ENCODE measurements around the gene FRAS1. TPM values are rescaled to one million over a fixed set of nuclear protein-coding genes. Genes with fewer than 3 reads are reported as not detected.
"Not testable (repeated sequence)": the region's sequence is repeated elsewhere in the genome, so short reads cannot be mapped to it uniquely, and the experiment has no call there.

Gene FRAS1
- total RNA-seq, 2 donors from 2014 or later, result 0.17 TPM; not detected in 1

- no peak for ATAC-seq
Measured at GRCh38 chr4:78235800-78236199, 178.7 kb downstream of the FRAS1 start.

GRCh38 chr4:78237360-78237759, 180.2 kb downstream of the FRAS1 start:
- Mint-ChIP-seq H3K9me3 (no peaks in the 10 kb centered on the region), H3K36me3 (no peaks in the 10 kb centered on the region), H3K27ac (no peak overlapping the region), H3K4me3 (no peak overlapping the region), H3K4me1 (ENCODE audit: low read depth in 2 of 2) (no peaks in the 10 kb centered on the region), H3K27me3 (peaks cover 0 to 7% of the 10 kb centered on the region in 2 donors)
- no peak for DNase-seq (ENCODE audit: low spot score)
- ATAC-seq, result no peak

More at GRCh38 chr4:78235800-78236199, 178.7 kb downstream of the FRAS1 start:
- no peak for DNase-seq (ENCODE audit: low spot score)
- Mint-ChIP-seq H3K36me3 (no peaks in the 10 kb centered on the region), H3K4me3 (no peak overlapping the region), H3K4me1 (ENCODE audit: low read depth in 2 of 2) (no peaks in the 10 kb centered on the region), H3K27me3 (peaks cover 0 to 7% of the 10 kb centered on the region in 2 donors), H3K9me3 (no peaks in the 10 kb centered on the region), H3K27ac (no peak overlapping the region)

DNA sequence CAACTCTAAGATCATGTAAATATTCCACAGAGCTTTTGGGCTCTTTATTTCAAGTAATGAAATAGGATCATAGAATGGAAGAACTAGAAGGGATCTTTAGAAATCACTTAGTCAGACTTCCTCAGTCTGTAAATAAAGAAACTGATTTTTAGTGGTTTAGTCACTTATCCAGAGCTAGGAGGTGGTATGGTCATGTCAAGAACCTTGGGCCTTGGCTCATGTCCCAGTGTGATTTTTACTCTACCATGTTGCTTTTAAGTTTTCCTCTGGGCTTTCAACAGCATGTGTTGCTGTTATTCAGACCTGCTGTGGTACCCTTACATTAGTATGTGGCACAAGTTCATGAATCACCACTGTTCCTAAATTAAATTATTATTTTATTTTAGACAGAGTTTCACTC, 184.9 kb downstream of the FRAS1 start:
- H3K27me3 Mint-ChIP-seq, result peaks cover 8 to 9% of the 10 kb centered on the region in 2 donors
- ATAC-seq, result no peak
- no peaks in the 10 kb centered on the region for H3K9me3 Mint-ChIP-seq
- H3K27ac Mint-ChIP-seq, result no peak overlapping the region
- no peaks in the 10 kb centered on the region for H3K4me1 Mint-ChIP-seq (ENCODE audit: low read depth in 2 of 2)
- H3K36me3 Mint-ChIP-seq, result no peaks in the 10 kb centered on the region
- DNase-seq (ENCODE audit: low spot score), result no peak
- no peak overlapping the region for H3K4me3 Mint-ChIP-seq

DNA sequence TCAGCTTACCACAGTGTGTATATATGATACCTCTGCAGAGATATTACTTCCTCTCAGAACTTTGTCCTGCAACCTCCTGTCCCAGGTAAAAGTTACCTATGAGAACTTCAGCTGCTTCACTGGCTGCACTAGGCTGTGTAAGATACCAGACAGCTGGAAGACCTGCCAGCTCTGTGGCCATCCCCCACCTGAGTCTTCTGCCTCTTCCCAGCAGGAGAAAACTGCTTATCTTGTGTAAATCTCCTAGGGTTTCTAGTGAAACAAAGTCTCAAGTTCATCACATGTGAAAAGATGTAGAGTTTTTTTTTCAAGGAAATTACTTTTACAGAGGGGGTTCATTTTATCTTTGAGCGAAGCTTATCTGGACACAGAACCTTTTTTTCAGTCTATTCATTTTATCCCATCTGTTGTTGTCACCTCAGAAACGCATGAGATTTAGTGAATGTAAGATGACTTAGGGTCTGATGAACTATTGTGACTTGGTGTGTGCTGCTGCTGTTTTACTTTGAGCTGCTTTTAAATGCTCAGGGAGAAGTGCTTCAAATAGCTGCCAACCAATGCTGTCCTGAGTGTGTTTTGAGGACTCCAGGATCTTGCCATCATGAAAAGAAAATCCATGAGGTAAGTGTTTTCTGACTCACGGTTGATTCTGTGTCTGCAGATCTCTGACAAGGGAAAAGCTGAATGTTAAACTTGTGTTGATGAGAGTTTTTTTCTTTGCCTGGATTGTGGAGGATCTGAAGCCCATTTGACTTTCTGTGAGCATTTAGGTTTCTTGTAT, 187.8 kb downstream of the FRAS1 start:
- no peaks in the 10 kb centered on the region for H3K9me3 Mint-ChIP-seq
- no peak for ATAC-seq
- no peak overlapping the region for H3K4me3 Mint-ChIP-seq

DNA sequence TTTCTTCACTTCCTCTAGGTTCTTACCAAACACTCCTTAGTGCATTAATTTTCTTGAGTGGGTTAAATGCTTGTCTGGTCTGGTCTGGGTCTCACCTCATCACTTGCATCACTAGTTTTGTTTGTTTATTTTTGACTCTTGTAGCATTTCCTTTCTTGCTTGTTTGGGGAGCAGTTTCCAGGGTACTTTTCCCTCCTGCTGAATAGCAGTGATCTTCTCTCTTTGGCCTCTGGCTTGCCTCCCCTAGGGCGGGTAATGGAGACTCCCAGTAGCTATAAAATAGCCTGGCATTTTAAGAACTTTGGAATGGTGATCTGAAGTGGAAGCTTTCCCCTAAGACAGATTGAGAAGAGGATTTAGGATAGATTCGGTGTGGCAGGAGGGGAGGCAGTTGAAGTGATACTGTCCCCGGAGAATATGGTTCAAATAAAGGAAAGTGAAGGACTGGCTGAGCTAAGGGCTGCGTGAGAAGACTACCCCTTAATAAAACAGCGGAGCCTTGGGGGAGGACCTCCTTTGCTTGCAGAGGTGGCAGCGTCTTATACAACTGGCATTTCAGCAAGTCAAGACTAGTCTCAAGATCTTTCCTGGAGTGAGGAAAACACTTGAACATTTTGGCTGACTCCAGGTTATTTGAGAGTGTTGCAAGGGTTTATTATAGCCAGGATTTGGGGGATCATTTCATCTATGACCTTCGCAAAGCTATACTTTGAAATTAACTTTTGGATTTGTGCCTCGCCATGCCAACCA, 190.6 kb downstream of the FRAS1 start:
- ATAC-seq, result no peak
- H3K36me3 Mint-ChIP-seq, result peaks cover 9% of the 10 kb centered on the region
- H3K9me3 Mint-ChIP-seq, result peaks cover 11% of the 10 kb centered on the region
- H3K27me3 Mint-ChIP-seq, result peaks cover 9 to 17% of the 10 kb centered on the region in 2 donors
- no peak overlapping the region for H3K4me3 Mint-ChIP-seq
- H3K27ac Mint-ChIP-seq, result no peak overlapping the region
- no peaks in the 10 kb centered on the region for H3K4me1 Mint-ChIP-seq (ENCODE audit: low read depth in 2 of 2)
- DNase-seq (ENCODE audit: low spot score), result no peak

More for the DNA sequence above, 187.8 kb downstream of the FRAS1 start:
- H3K4me1 Mint-ChIP-seq (ENCODE audit: low read depth in 2 of 2), result no peaks in the 10 kb centered on the region
- DNase-seq (ENCODE audit: low spot score), result no peak
- peaks cover 9 to 17% of the 10 kb centered on the region in 2 donors for H3K27me3 Mint-ChIP-seq
- H3K27ac Mint-ChIP-seq, result no peak overlapping the region
- no peaks in the 10 kb centered on the region for H3K36me3 Mint-ChIP-seq

DNA sequence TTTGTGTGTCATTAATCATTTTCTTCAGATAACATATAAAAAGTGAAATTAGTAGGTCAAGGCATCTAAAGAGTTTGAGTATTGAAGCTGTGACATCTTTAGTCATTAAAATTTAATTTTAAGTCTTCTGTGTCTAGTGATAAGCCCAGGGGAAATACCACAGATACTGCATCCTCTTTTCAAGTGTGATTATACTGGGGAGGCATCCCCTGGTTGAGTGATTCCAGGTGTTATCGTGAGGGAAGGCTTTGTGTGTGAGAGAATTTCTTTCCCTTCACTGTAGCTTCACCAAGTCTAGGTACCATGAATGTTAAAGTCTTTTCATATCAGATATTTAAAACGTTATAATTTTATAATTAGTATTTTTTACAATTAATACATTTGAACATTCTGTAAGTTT, 193.4 kb downstream of the FRAS1 start:
- H3K9me3 Mint-ChIP-seq, result peaks cover 11% of the 10 kb centered on the region
- H3K4me3 Mint-ChIP-seq, result no peak overlapping the region
- no peak for DNase-seq (ENCODE audit: low spot score)
- no peak for ATAC-seq
- H3K27ac Mint-ChIP-seq, result no peak overlapping the region
- H3K36me3 Mint-ChIP-seq, result peaks cover 10% of the 10 kb centered on the region
- no peaks in the 10 kb centered on the region for H3K4me1 Mint-ChIP-seq (ENCODE audit: low read depth in 2 of 2)
- H3K27me3 Mint-ChIP-seq, result peaks cover 4 to 17% of the 10 kb centered on the region in 2 donors

DNA sequence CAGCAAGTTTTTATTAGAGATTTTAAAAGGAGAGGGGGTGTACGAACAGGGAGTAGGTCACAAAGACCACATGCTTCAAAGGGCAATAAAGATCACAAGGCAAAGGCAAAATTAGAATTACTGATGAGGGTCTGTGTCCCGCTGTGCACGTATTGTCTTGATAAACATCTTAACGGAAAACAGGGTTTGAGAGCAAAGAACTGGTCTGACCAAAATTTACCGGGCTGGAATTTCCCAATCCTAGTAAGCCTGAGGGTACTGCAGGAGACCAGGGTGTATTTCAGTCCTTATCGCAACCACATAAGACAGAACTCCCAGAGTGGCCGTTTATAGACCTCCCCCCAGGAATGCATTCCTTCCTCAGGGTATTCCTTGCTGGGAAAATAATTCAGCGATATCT, 195.7 kb downstream of the FRAS1 start:
- peaks cover 13% of the 10 kb centered on the region for H3K9me3 Mint-ChIP-seq
- H3K27ac Mint-ChIP-seq; H3K4me3 Mint-ChIP-seq; ATAC-seq; H3K27me3 Mint-ChIP-seq; DNase-seq (ENCODE audit: low spot score); H3K4me1 Mint-ChIP-seq (ENCODE audit: low read depth in 2 of 2): not testable (repeated sequence)
- peaks cover 10% of the 10 kb centered on the region for H3K36me3 Mint-ChIP-seq

DNA sequence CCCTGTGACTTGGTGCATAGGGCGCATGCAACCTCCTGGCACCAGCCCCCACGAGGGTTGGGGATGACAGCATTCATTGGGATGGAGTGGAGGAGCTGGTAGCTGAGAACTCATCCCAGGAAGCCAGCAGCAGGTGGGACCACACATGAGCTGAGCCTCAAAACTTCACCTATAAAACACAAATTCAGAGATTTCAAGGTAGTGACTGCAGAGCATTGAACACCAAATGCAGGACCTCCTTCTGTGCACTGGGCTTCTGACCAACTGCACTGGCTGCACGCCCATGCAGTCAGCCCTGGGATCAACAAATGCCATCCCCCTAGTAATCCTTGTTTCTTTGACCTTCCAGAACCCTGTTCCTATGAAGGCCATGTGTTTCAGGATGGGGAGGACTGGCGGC, 197.8 kb downstream of the FRAS1 start:
- ATAC-seq, result peak in 1 of 2 donors; percentile 40
- Mint-ChIP-seq H3K9me3 (peaks cover 13% of the 10 kb centered on the region), H3K4me3 (no peak overlapping the region), H3K4me1 (ENCODE audit: low read depth in 2 of 2) (no peaks in the 10 kb centered on the region), H3K27me3 (no peaks in the 10 kb centered on the region), H3K36me3 (peaks cover 10% of the 10 kb centered on the region), H3K27ac (no peak overlapping the region)
- no peak for DNase-seq (ENCODE audit: low spot score)

- H3K4me3 Mint-ChIP-seq, result no peak overlapping the region
- DNase-seq (ENCODE audit: low spot score) (no peak), ATAC-seq (peak in 1 of 2 donors; percentile 15)
- peaks cover 4% of the 10 kb centered on the region for H3K9me3 Mint-ChIP-seq
- H3K4me1 Mint-ChIP-seq (ENCODE audit: low read depth in 2 of 2), result no peaks in the 10 kb centered on the region
- no peak overlapping the region for H3K27ac Mint-ChIP-seq
- H3K27me3 Mint-ChIP-seq, result peaks cover 11 to 23% of the 10 kb centered on the region in 2 donors
- no peaks in the 10 kb centered on the region for H3K36me3 Mint-ChIP-seq
Measured at GRCh38 chr4:78265006-78265405, 207.9 kb downstream of the FRAS1 start.

DNA sequence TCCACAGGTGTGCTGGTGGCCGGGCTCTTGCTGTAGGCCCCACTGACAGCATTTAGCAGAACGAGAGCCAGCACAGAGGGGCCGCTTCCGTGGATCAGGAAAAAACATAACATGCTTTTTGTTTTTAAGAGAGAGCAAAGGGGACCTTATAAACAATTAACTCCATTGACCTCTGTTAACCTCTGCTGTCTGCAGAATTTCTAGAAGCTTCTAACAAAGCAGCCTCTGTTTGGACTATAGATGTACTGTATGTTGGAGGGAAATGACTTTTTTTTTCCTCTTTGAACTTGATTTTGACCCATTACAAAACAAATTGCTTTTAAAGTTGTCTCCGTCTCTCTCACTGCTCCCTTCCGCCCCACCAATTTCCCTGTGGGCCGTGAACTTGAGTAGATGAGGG, 210.7 kb downstream of the FRAS1 start:
- Mint-ChIP-seq H3K4me3 (no peak overlapping the region), H3K4me1 (ENCODE audit: low read depth in 2 of 2) (no peaks in the 10 kb centered on the region), H3K27me3 (peaks cover 4 to 6% of the 10 kb centered on the region in 2 donors), H3K9me3 (peaks cover 4% of the 10 kb centered on the region), H3K27ac (no peak overlapping the region), H3K36me3 (no peaks in the 10 kb centered on the region)
- DNase-seq (ENCODE audit: low spot score) (no peak), ATAC-seq (no peak)

GRCh38 chr4:78268597-78268996, 211.5 kb downstream of the FRAS1 start:
- ATAC-seq, result no peak
- Mint-ChIP-seq H3K9me3 (peaks cover 4% of the 10 kb centered on the region), H3K4me1 (ENCODE audit: low read depth in 2 of 2) (no peaks in the 10 kb centered on the region), H3K4me3 (no peak overlapping the region), H3K27ac (no peak overlapping the region), H3K36me3 (no peaks in the 10 kb centered on the region), H3K27me3 (no peaks in the 10 kb centered on the region)
- DNase-seq (ENCODE audit: low spot score), result no peak

DNA sequence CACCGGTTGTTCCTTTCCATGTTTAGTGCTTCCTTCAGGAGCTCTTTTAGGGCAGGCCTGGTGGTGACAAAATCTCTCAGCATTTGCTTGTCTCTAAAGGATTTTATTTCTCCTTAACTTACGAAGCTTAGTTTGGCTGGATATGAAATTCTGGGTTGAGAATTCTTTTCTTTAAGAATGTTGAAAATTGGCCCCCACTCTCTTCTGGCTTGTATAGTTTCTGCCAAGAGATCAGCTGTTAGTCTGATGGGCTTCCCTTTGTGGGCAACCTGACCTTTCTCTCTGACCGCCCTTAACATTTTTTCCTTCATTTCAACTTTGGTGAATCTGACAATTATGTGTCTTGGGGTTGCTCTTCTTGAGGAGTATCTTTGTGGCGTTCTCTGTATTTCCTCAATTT, 218.3 kb downstream of the FRAS1 start:
- not testable (repeated sequence) for H3K4me1 Mint-ChIP-seq (ENCODE audit: low read depth in 2 of 2); DNase-seq (ENCODE audit: low spot score); ATAC-seq; H3K36me3 Mint-ChIP-seq; H3K27ac Mint-ChIP-seq; H3K27me3 Mint-ChIP-seq; H3K4me3 Mint-ChIP-seq; H3K9me3 Mint-ChIP-seq

DNA sequence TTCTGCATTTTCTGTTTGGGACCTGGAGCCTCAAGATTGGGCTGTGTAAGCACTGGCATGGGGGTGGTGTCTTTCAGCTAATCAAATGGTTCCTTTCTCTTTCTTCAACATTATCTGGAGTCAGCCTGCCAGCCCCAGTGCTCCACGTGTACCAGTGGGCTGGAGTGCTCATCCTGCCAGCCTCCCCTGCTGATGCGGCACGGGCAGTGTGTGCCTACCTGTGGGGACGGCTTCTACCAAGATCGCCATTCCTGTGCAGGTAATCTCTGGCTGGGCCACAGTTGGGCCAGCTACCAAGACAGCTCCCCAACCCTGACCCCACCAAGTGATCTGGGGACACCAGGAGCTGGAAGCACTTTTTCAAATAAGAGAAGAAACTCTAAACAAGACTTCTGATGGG, 229.2 kb downstream of the FRAS1 start:
- H3K27me3 Mint-ChIP-seq, result peaks cover 7 to 23% of the 10 kb centered on the region in 2 donors
- no peak for ATAC-seq
- H3K36me3 Mint-ChIP-seq, result no peaks in the 10 kb centered on the region
- H3K4me1 Mint-ChIP-seq (ENCODE audit: low read depth in 2 of 2), result no peaks in the 10 kb centered on the region
- H3K9me3 Mint-ChIP-seq, result no peaks in the 10 kb centered on the region
- no peak for DNase-seq (ENCODE audit: low spot score)
- H3K27ac Mint-ChIP-seq, result no peak overlapping the region
- no peak overlapping the region for H3K4me3 Mint-ChIP-seq

DNA sequence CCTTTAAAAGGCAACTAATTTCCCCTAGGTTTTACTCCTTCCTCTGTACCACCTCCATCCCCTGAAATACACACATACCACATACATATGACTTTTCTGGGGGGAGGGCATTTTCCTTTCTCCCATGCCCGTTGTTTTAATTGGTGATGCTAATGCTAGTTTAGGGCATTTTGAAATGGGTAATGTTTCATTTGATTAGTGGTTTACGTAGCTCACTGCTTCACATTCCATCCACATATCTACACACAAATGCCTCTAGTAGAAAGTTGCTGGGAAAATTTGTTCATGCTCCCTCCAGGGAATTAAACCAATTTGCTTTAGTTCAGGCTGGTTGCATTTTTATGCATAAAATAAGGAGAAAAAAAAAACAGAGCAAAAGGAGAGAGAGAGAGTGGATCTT, 231.2 kb downstream of the FRAS1 start:
- ATAC-seq, result no peak
- peaks cover 3 to 11% of the 10 kb centered on the region in 2 donors for H3K27me3 Mint-ChIP-seq
- H3K36me3 Mint-ChIP-seq, result no peaks in the 10 kb centered on the region
- H3K4me3 Mint-ChIP-seq, result no peak overlapping the region
- no peak overlapping the region for H3K27ac Mint-ChIP-seq
- H3K4me1 Mint-ChIP-seq (ENCODE audit: low read depth in 2 of 2), result no peaks in the 10 kb centered on the region
- no peak for DNase-seq (ENCODE audit: low spot score)
- H3K9me3 Mint-ChIP-seq, result no peaks in the 10 kb centered on the region
